Activated CD4-positive, CD25-positive, alpha-beta regulatory T cell treated with anti-CD3 and anti-CD28 coated beads, Interleukin-2, amount 50 U/mL, for 16 hours (primary cell): ENCODE results near the gene DCLRE1B.
A peak's percentile ranks its signal among the peaks of the same experiment; 100 is the strongest.

Source experiments
- DNase-seq: peaks from one replicate; pipeline ENCODE4 v3.0.0-alpha.2; 2020; ENCODE audit warnings: low read depth, low spot score

Gene DCLRE1B

DNA sequence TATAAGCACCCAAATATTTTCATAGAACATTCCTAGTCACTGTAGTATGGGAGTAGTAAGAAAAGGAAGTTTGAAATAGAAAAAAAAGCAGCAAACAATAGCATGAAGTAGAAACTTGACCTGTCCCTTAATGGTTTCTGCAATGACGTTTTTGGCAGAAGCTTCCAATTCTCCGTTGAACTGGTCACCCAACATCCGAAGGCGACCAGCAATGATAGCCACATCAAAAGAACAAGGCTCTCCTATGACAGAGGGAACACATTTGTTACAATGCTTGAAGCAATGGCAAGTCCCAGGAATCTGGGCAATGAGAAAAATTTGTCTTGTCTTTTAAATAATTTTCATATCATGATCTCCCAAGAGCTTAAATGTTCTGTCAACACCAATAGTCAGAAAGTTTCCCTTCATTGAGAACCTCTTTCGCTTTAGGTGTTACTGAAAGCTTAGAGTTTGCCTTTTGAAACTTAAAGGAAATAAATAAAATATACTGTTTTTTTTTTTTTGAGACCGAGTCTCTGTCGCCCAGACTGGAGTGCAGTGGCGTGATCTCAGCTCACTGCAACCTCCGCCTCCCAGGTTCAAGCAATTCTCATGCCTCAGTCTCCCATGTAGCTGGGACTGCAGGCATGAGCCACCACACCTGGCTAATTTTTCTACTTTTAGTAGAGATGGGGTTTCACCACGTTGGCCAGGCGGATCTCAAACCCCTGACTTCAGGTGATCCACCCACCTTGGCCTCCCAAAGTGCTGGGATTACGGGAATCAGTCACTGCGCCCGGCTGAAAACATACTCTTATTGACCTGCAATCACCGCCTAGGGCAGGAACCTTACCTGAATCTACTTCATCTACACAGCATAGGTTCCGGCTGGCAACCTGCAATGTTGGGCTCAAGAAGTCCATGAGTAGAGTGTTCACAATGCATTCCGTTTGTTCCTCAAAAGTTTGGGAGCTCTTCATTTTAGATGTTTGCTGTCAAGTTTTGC lies 18.4 kb upstream of the DCLRE1B start:
- DNase-seq = no peak

DNA sequence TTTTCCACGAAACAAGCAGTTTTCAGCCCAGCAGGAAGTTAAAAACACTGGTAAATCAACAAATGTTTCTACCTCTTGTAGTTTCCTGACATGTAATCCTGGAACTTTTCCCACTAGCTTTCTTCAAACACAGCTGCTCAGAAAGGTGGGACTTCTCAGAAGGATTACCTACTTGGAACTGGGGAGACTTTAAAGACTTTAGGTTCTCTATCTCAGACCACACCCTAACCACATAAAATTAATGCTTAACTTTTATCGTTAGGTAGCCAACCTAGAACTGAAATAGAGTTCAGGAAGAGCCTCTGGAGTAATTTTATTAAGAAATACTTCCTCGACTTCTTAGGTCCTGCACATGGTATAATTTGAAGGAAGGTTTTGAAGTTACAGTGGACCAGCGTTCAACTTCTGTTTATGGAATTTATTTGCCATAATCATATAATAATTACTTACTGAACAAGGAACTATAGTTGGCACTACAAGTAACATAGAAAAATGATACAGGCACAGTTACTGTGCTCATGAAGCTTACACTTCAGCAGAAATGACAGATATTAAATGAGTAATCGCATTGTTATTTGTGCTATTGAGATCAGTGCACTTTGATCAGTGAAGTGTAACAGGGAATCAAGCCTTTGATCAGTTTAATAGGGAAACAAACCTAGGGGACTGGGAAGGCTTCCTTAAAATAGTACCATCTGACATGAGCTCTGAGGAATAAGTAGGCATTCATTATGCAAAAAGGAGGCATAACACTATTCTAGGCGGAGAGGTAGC lies 17.5 kb upstream of the DCLRE1B start, which contains the start of gene BCL2L15:
BCL2L15 (minus strand) TSS at position 180 of the 774 bp plus-strand sequence. CDS start 206 bp downstream, outside the sequence.
- DNase-seq = no peak

DNA sequence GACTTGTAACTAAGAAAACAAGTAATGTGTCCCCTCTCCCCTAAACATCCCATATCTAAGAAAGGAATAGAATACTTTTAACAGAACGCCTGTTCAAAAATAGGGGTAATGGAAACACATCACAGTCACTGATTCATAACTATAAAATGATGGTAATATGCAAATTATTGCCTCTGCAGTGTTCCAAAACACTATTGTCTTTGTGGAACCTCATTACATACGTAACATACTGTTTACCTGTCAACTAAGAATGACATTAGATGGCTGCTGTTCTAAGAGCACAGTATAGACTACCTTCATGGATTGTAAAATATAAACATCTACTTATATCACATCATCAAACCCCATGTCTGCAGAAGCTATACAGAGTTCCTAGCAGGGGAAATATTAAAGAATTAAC lies 14.3 kb upstream of the DCLRE1B start:
- no peak for DNase-seq

DNA sequence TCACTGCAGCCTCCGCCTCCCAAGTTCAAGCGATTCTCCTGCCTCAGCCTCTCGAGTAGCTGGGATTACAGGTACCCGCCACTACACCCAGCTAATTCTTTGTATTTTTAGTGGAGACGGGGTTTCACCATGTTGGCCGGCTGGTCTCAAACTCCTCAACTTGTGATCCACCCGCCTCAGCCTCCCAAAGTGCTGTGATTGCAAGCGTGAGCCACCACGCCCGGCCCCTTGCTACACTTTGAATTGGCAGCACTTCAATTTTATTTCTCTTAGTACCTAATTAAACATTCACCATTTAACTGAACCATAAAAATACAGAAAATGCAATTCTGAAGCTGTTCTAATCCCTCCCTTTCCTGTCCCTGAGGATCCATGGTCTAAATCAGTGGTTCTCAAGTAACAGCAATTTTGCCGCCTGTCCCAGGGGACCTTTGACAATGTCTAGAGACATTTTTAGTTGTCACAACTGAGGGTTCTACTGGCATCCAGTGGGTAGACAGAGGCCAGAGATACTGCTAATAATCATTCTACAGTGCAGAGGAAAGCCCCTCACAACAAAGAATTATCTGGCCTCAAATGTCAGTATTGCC lies 13.4 kb upstream of the DCLRE1B start:
- no peak for DNase-seq

DNA sequence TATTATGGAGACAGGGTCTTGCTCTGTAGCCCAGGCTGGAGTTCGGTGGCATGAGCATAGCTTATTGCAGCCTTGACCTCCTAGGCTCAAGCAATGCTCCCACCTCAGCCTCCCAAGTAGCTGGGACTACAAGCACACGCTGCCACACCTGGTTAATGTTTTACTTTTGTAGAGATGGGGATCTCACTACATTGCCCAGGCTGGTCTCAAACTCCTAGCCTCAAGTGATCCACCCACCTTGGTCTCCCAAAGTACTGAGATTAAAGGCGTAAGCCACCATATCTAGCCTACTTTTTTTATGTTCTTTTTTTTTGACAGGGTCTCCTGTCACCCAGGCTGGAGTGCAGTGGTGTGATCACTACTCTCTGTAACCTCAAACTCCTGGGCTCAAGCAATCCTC lies 11.9 kb upstream of the DCLRE1B start:
- DNase-seq = no peak

DNA sequence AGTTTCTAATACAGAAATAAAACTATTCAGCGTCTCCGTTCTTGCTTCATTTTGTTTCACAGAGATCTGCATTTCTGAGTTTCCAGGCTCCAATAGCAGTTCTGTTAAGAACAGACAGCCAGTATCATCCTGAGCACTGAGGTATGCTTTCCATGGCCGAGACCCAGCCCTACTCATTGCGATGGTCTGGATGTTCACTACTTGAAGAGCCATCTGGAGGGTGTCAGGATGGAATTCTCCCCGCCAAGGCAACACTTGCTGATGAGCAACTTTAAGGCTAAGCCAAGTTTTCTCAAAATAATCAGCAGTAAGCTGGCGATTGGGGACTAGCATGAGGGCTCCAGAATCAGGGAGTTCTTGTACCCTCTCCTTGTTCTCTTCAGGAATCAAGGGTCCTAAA lies 10.0 kb upstream of the DCLRE1B start:
- no peak for DNase-seq

DNA sequence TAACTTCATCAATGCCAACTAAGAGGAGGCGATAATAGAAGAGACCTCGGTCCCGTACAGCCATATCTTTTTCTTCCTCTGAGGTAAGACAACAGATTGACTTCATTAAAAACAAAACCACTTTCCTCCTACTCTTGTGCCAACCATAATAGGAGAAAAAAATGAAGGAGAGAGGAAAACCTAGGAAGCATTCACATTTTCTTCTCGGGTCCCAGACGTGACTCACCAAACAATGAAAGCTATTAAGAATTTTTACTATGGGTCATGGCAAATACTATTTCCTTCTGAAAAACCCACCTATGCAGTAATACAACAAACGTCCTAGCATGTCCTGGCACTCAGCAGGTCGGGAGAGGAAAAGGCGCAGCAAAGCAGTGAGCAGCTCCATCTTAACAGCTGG lies 9.2 kb upstream of the DCLRE1B start:
- DNase-seq = no peak

DNA sequence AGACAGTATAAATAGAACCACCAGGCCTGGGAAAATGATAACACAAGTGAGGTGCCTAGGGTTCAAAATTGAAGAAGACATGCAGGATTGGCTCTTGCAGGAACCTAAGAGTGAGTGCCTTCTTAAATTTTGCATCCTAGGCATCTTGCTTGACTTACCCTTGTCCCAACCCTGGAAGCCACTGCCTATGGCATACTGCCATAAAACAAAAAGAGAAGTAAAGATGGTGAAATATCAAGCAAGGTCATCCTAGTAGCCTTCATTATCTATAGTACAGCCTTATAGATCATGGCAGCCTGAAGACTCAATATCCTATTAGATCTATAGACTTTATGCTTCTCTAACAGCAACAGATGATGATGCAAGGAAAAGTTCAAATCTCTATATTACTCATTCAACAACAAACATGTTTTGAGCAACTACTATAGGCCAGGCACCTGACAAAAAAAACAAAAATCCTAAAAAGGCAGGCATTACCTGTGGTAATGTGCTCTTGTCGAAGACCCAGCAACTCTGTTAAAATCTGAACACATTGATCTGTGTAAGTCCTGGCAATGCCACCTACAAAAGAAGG lies 6.8 kb upstream of the DCLRE1B start:
- DNase-seq = no peak

DNA sequence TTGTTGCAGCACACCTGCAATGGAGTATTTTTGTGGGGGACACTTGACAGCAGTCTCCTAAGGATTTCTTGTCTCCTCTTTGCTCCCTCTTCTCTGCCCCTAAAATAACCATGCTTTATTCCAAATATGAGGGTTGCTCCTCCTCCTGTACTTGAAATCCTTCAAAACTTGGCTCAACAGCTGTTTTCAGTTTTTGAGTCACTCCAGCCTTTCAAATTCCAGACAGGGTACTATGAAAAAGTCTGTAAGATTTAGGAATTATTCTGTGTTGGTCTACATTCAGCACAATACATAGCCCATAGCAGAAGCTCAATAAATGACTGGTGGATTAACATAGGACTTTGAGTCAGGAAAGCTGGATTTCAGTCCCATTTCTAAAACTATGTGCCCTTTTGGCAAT lies 6.0 kb upstream of the DCLRE1B start:
- DNase-seq = no peak

DNA sequence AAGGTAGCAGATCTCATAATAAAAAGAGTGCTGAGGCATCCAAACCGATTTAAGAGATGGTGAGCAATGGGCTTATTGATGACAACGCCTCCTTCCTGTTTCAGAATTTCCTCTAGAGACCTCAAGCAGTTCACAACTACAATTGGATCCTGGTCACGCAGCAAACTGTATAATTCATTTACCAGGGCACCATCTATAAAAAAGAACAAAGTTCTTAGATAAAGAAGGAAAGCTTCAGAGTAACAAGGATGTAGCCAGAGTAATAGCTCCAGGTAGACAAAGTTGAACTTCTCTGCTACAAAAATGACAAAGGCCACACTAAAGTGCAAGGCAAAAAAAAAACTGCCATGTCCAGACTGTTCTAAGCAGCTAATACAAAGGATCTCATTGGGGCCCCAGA lies 3.9 kb upstream of the DCLRE1B start:
- DNase-seq = no peak

DNA sequence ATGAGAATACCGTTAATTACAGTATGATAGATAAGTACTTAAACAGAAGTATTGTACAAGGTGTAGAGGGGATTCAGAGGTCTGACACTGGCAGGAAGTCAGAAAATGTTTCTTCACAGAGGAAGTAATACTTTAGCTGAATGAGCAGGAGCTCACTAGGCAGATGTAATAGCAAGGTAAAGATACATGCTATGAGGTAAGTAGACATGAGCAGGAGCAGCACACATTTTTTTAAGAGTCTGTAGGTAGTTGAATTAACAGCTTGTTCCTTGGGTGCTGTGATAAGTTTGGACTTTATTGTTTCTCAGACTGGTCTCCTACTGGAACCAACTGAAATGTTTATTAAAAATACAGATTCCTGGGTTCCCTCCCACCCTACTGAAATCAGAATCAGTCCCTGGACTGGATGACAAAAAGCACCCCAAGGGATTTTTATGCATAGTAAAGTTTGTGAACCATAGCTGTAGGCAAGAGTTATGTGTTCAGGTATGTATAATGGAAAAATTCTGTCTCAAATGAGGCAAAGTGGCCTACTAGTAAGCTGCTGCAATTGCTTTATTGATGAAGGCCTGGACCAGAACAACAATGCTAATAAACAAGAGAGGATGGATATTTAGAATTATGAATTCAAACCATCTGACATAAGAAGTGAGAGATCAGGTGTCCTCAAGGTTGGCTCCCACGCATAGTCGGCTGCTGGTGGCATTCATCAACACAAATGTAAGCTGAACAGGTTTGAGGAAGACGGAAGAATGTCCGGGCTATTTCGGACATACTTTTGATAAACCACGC lies 1.4 kb upstream of the DCLRE1B start:
- no peak for DNase-seq

DNA sequence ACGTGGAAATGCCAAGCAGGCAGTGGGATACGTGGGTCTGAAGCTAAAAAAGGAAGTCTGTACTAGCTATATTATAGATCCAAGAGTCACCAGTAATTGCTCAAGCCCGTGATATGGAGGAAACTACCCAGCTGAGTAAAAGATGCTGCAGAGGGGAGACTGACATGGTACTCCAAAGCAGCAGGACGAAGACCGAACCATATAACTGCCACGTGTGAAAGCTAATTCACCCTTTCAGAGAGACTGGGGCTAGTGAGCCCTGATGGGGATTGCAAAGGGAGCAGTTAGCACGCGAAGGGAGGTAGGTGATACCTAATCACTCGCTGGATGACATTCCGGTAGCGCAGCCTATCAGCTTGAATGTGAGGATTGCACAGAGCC lies 843 bp upstream of the DCLRE1B start:
- DNase-seq = peak; percentile 33

DNA sequence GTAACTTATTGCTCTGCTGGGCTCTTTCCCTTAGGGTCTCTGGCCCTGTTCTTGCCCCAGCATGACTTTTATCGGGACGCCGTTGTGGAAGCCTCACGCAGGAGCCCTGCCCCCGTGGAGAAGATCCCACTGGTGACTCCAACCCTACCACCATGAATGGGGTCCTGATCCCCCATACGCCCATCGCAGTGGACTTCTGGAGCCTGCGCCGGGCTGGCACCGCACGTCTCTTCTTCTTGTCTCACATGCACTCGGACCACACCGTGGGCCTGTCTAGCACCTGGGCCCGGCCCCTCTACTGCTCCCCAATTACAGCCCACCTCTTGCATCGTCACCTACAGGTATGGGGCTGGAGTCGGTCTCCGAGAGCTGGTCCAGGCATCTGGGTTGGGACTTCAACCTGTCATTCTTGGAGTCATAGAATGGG lies 322 bp downstream of the DCLRE1B start:
- DNase-seq = peak; percentile 8

DNA sequence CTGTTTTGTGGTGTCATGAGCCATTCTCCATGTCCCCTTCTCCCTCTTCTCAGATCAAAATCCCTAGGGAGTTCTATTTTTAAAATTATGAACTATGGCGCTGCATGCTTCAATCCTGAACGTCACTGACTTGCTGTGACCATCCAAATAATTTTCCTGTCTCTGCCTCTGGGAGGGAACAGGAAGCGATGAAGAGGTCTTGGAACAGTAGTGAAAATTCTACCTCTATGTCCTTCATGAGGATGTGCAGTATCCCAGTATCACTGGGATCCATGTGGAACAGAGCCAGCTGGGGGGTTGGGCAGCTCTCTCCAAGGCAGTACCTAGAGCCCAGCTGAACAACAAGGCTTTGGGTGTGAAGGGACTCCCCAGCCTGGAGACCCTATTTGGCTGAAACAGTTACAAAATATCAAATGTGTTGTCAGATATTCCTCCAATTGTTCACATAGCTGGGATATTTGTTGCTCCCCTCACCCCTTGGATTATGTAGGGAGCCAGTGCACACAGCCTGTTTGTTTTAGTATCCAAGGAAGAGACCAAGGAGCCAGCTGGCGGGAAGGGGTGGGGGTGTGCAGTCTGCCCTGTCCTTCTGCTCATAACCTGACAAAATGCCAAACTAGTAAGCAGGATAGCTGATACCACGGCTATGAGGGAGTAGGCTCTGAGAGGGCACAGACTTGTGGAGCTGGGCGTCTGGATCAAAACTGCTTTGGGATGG lies 7.6 kb downstream of the DCLRE1B start:
- DNase-seq = no peak

DNA sequence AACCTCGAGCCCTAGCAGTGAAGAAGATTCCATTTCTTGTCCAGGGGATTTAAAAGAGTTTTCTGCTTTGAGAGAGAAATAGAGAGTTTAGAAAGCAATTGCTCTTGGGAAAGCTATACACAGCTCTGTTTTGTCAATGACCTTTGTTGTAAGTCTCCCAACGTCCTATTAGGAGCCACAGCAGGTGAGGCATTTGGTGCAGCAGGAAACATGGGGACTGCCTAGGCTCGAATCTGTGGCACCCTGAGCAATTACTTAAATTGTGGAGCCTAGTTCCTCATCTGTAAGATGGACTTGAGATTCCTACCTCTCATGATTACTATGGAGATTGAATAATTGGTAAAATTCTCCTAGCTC lies 8.2 kb downstream of the DCLRE1B start:
- no peak for DNase-seq

DNA sequence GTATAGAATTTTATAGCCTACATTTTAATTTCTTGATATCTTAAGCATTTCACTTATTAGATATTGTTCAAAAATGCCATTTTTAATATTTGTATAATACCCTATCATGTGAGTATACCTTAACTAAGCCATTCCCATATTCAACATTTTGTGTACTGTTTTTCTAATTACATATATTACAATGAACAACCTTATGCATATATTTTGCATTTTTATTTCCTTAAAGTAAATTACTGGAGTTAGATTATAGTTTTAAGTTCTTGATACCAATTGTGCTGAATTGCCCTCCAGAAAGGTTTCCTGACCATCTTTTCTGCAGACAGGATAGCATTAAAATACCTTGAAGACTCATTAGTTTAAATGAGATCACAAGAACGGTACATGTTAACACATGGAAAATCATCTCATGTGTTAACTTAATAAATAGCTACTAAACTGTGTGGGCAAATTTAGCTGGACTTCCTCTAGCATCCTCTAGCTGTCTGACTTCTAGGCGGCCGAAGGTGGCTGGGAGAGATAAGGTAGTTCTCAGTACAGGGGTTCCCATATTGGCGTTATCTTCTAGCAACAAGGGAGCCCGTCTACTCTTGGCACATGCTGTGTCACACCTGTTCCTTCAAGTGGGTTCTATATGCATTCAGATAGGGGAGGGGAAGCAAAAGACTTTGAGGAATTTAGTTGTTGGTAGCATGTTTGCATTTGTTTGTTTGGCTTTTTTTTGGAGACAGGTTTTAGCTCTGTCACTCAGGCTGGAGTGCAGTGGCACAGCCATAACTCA lies 8.9 kb downstream of the DCLRE1B start:
- DNase-seq = no peak

DNA sequence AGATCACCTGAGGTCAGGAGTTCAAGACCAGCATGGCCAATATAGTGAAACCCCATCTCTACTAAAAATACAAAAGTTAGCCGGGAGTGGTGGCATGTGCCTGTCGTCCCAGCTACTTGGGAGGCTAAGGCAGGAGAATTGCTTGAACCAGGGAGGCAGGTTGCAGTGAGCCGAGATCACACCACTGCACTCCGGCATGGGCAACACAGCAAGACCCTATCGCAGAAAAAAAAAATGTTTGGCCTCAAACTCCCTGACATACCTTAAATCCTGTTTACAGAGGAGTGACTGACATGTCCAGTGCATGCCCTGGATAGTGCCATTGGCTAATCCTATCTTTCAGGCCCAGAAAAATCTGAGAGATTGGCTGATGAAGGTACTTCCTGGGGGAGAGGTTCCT lies 11.8 kb downstream of the DCLRE1B start:
- no peak for DNase-seq

DNA sequence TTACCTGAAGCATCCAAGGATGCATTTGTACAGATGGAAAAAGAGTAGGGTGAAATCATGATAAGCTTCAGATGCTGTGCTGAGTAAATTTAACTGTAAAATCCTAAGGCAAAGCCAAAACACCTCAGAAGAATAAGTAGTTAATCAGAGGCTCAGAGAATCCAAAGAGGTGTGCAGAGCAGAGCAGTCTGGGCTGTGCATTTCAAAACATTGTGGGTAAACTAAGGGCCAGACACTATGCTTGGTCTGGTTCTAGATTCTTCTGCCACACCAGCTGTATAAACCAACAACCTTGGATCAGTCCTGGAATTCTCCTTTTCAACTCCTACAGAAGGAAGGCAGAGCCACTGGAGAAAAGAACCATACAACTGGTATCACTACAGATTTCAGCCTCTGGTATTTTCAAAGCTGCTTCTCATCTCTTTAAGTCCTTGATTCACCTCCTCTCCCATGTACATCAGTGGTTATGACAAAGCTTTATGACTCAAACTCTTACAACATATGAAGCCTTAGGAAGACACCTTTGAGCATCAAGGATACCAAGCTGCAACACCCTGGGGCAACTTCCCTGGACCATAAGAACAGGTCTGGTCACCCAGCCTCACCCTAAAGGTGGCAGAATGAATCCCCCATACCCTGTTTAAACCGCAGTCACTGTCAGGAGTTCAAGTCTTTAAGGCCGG lies 12.4 kb downstream of the DCLRE1B start:
- no peak for DNase-seq

DNA sequence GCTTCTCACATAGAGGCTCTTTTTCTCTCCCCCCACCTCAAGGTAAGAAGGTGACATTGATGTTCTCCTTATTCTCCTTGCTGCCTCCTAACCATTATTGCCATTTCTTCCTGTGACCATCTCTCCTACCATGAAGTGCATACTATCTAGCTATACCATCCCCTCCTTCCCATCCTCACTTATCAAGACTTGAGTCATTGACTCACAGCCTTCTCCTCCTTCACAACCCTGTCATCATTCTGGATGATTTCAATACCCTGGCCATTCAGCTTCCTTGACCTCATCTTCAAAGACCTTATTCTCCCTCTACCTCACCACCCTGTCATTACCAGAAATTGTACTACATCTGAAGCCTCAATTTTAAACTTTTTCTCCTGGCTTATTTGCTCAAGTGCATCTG lies 13.1 kb downstream of the DCLRE1B start:
- no peak for DNase-seq
